Measurements from ENCODE around the gene LSM4. TPM values are rescaled to one million over a fixed set of nuclear protein-coding genes. Genes with fewer than 3 reads are reported as not detected.

The LSM4 gene
- total and polyA plus RNA-seq, 2 experiments from 2014 or later, result 591 to 637 TPM

- no peak for DNase-seq (ENCODE audit: low spot score)
- no peaks in the 10 kb centered on the region for H3K36me3 ChIP-seq (ENCODE audit: insufficient read depth)
Measured at GRCh38 chr19:18265582-18265981, 57.3 kb downstream of the LSM4 start.

GRCh38 chr19:18264971-18265540, 57.8 kb downstream of the LSM4 start:
- Mint-ChIP-seq H3K4me1 (no peaks in the 10 kb centered on the region), H3K4me3 (no peak overlapping the region), H3K27me3 (ENCODE audit: insufficient read depth, low read depth, poor library complexity) (peaks cover 18% of the 10 kb centered on the region), H3K9me3 (peaks cover 9% of the 10 kb centered on the region; the same call in 1 of the 3 replicates), H3K36me3 (ENCODE audit: low read depth) (peaks cover 5% of the 10 kb centered on the region; the same call in 1 of the 3 replicates), H3K27ac (no peak overlapping the region)
- no peaks in the 10 kb centered on the region for H3K27me3 ChIP-seq (ENCODE audit: insufficient read depth)
- no peaks in the 10 kb centered on the region for H3K4me1 ChIP-seq (ENCODE audit: insufficient read depth)
- ATAC-seq, result no peak
- H3K79me2 ChIP-seq (replicated peaks; ENCODE audit: insufficient read depth), result no peaks in the 10 kb centered on the region
- TF ChIP-seq EZH2 (IDR thresholded peaks at IDR 0.05; ENCODE audit: low read depth, unreplicated experiment) (no peak), POLR2AphosphoS5 (IDR thresholded peaks at IDR 0.05; ENCODE audit: low read depth) (no peak), CREB1 (CRISPR knock-in tag; IDR thresholded peaks at IDR 0.05; ENCODE audit: low read depth) (no peak), ZNF462 (CRISPR knock-in tag; IDR thresholded peaks at IDR 0.05) (no peak)
- no peak for DNase-seq (ENCODE audit: low spot score)
- no peak overlapping the region for H3K4me3 ChIP-seq
- no peak overlapping the region for H2AFZ ChIP-seq
- no peak overlapping the region for H3K4me2 ChIP-seq
- H3F3A ChIP-seq (replicated peaks; ENCODE audit: low read depth), result no peaks in the 10 kb centered on the region
- no peaks in the 10 kb centered on the region for H3K36me3 ChIP-seq (ENCODE audit: insufficient read depth)
- H3K9me2 ChIP-seq (ENCODE audit: insufficient read depth), result peaks cover 6% of the 10 kb centered on the region; the same call in 1 of the 2 replicates
- no peak overlapping the region for H3K27ac ChIP-seq (ENCODE audit: low read depth)
- no peaks in the 10 kb centered on the region for H4K20me1 ChIP-seq (replicated peaks; ENCODE audit: insufficient read depth)

More at GRCh38 chr19:18265582-18265981, 57.3 kb downstream of the LSM4 start:
- peaks cover 6% of the 10 kb centered on the region; the same call in 1 of the 2 replicates for H3K9me2 ChIP-seq (ENCODE audit: insufficient read depth)
- no peaks in the 10 kb centered on the region for H3F3A ChIP-seq (replicated peaks; ENCODE audit: low read depth)
- H3K27ac ChIP-seq (ENCODE audit: low read depth), result no peak overlapping the region
- no peaks in the 10 kb centered on the region for H3K27me3 ChIP-seq (ENCODE audit: insufficient read depth)
- H3K9me3 Mint-ChIP-seq, result peaks cover 7% of the 10 kb centered on the region; the same call in 1 of the 3 replicates
- ATAC-seq, result no peak
- H3K4me3 ChIP-seq, result no peak overlapping the region
- no peak overlapping the region for H3K27ac Mint-ChIP-seq
- H3K79me2 ChIP-seq (replicated peaks; ENCODE audit: insufficient read depth), result no peaks in the 10 kb centered on the region
- H3K4me3 Mint-ChIP-seq, result no peak overlapping the region
- no peaks in the 10 kb centered on the region for H4K20me1 ChIP-seq (replicated peaks; ENCODE audit: insufficient read depth)
- H3K27me3 Mint-ChIP-seq (ENCODE audit: insufficient read depth, low read depth, poor library complexity), result peaks cover 18% of the 10 kb centered on the region
- H3K36me3 Mint-ChIP-seq (ENCODE audit: low read depth), result peaks cover 5% of the 10 kb centered on the region; the same call in 1 of the 3 replicates
- H3K4me2 ChIP-seq, result no peak overlapping the region
- H3K4me1 Mint-ChIP-seq, result no peaks in the 10 kb centered on the region
- H2AFZ ChIP-seq, result no peak overlapping the region
- no peaks in the 10 kb centered on the region for H3K4me1 ChIP-seq (ENCODE audit: insufficient read depth)
- TF ChIP-seq EZH2phosphoT487 (IDR thresholded peaks at IDR 0.05; ENCODE audit: unreplicated experiment) (no peak), CREB1 (CRISPR knock-in tag; IDR thresholded peaks at IDR 0.05; ENCODE audit: low read depth) (no peak)

Measured in GM23338 (cell line).